ENCODE results near the gene TMEM94.
"Not testable (repeated sequence)": the region's sequence is repeated elsewhere in the genome, so short reads cannot be mapped to it uniquely, and the experiment has no call there.

Gene TMEM94

GRCh38 chr17:75512926-75513640 is 56.6 kb downstream of the TMEM94 start:
- no peak for DNase-seq

GRCh38 chr17:75513641-75514000 is 57.2 kb downstream of the TMEM94 start:
- no peak for DNase-seq

DNA sequence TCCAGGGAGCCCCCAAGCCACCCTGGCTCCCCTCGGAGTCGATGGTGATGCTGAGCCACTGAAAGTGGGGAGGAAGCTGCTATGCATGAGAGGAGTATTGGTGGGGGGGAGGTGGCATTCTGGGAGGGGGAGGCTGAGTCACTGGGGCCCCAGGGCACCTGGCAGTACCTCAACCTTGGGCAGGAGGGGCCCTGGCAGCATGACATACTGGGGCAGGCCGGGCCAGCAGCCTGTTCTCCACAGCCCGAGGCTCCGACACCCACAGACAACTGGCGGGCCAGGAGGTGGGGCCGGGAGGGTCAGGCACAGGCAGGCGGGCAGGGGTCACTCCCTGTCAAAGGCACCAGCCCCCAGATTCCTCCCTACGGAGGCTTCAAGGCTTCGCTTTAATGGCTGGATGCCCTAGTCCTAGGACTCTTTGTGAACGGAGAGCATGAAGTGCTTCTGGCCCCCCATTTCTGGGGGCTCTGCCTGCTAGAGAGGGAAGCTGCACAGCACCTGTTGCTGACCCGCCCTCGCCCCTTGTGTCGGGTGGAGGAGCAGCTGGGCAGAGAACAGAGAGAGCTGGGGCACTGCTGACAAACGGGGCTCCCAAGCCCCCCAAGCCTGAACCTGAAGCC is 58.0 kb downstream of the TMEM94 start:
- no peak for DNase-seq

- no peak for DNase-seq
Observed at GRCh38 chr17:75514919-75515495, 58.6 kb downstream of the TMEM94 start.

- DNase-seq: peak; percentile 99
Observed at GRCh38 chr17:75515496-75516254, 59.2 kb downstream of the TMEM94 start, which contains the start of gene CASKIN2. Gene CASKIN2 (minus strand): TSS chr17:75515537. CDS start chr17:75513804, 1,733 bp downstream.

DNA sequence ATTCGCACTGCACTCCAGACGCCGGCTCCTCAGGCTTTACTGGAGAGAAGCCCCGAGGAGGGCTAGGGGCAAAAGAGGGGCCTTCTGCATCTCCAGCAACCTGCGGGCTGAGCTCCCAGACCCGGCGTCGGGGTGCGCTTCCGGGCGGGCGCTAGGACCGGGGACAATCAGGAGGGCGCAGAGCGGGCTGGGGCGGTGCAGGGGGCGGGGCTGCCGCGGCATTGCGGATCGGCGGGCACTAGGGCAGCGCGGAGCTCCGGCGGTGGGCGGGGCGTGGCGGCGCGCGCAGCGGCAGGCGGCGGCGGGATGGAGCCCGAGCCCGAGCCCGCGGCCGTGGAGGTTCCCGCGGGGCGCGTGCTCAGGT is 59.8 kb downstream of the TMEM94 start, which contains the start of gene TSEN54:
TSS of gene TSEN54 (plus strand) at position 274 of the 364 bp plus-strand sequence. CDS start at position 307, 33 bp downstream.
- peak; percentile 95 for DNase-seq

DNA sequence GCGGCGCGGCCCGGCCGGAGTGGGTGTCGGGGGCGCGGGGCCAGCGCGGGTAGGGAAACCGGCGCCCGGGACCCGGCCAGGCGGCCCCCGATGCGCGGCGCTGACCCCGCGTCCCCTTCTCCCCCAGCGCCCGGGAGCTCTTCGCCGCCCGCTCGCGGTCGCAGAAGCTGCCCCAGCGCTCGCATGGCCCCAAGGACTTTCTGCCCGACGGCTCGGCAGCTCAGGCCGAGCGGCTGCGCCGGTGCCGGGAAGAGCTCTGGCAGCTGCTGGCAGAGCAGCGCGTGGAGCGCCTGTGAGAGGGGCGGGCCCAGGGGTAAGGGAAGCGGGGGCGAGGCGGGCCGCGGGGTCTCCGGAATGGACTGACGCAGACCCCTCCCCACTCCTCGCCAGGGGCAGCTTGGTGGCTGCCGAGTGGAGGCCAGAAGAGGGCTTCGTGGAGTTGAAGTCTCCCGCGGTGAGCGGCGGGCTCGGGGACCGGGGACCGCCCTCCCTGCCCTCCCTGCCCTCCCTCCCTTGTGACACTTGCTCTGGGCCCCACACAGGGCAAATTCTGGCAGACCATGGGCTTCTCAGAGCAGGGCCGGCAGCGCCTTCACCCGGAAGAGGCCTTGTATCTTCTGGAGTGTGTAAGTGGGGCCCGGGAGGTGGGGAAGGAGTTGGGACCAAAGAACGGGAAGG is 60.3 kb downstream of the TMEM94 start:
- peak; percentile 85 for DNase-seq

GRCh38 chr17:75517297-75517865 is 60.9 kb downstream of the TMEM94 start:
- no peak for DNase-seq

- no peak for DNase-seq
Observed at GRCh38 chr17:75518201-75518600, 61.8 kb downstream of the TMEM94 start.

GRCh38 chr17:75518983-75519537 is 62.6 kb downstream of the TMEM94 start:
- DNase-seq: no peak

DNA sequence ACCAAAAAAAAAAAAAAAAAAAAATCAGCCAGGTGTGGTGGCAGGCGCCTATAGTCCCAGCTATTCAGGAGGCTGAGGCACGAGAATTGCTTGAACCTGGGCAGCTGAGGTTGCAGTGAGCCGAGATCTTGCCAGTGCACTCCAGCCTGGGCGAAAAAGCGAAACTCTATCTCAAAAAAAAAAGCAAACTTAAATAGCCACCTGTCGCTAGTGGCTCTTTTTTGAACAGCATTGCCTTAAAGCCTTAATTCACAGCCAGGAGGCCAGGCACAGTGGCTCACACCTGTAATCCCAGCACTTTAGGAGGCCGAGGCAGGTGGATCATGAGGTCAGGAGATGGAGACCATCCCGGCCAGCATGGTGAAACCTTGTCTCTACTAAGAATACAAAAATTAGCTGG is 64.0 kb downstream of the TMEM94 start:
- not testable (repeated sequence) for DNase-seq

DNA sequence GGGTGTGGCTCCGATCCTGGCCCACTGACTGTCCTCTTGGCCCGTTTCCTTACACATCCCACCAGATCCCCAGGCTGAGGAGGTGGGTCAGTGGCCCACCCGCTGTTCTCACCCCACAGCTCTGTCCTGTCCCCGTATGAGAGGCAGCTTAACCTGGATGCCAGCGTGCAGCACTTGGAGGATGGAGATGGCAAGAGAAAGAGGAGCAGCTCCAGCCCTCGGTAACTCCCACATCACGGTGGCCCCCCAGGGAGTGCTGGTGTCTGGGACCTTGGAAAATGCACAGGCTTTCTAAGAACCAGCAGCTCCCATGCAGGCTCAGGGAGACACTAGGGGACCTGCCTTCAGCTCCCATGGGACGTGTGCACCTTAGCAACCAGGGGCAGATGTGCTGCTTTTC is 64.9 kb downstream of the TMEM94 start:
- DNase-seq: no peak

DNA sequence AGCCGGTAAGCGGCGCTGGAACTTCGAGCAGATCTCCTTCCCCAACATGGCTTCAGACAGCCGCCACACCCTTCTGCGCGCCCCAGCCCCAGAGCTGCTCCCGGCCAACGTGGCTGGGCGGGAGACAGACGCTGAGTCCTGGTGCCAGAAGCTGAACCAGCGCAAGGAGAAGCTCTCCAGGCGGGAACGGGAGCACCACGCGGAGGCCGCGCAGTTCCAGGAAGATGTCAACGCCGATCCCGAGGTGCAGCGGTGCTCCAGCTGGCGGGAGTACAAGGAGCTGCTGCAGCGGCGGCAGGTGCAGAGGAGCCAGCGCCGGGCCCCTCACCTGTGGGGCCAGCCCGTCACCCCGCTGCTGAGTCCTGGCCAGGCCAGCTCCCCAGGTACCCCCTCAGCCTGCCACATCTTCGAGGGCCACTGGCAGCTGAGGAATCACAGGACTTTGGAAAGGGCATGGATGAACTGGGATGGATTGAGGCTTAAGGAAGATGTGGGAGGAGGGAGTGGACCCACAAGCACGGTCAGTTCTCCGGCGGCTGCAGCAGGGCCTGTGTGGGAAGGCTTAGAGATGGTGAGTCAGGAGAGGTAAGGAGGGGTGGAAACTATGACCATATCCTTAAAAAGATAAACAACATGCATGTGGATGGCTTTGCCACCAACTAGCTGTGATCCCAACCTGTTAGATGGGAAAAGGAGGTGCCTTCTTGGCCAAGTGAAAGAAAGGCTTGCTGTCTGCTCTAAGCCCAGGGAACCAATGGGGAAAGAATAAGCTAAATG is 65.7 kb downstream of the TMEM94 start:
- no peak for DNase-seq

DNA sequence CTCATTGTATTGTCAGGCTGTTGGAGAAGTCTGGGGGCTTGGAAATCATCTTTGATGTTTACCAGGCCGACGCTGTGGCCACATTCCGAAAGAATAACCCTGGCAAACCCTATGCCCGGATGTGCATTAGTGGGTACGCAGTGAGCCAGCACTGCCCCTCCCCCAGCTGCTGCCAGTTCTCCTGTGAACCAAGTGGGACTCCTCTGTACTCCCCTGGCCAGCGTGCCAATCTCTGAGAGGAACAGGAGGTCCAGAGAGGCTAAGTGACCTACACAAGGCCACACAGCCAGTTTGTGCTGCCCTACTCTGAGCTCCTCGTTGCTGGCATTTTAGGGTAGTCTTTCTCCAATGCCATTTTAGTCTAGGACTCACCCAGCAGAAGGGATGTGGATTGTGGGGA is 67.2 kb downstream of the TMEM94 start:
- no peak for DNase-seq

DNA sequence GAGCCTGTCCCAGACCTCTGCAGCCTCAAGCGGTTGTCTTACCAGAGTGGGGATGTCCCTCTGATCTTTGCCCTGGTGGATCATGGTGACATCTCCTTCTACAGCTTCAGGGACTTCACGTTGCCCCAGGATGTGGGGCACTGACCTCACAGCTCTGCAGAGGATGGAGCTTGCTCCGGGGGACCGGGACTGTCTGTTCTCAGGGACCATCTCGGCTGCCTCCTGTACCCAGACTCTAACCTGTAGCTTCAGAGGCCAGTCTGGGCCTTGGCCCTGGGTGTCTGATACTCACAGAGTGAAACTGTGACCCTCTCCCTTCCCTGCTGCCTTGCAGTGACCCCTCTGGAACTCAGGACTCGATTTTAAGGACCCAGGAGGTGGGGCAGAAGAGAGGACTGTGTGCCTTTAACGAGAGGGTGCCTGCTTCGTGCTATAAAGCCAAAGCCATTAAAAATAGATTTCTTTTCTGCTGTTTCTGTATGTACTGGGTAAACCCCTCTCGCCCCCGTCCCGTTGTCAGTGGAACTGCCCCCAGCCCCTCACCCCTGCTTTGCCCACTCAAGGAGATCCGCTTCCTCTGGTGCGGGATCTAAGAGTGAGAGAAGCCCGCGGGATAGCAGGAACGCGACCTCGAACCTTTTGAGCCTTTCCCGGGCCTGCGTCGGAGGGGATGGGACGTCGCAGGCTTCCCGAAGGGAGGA is 68.0 kb downstream of the TMEM94 start:
- DNase-seq: no peak

DNA sequence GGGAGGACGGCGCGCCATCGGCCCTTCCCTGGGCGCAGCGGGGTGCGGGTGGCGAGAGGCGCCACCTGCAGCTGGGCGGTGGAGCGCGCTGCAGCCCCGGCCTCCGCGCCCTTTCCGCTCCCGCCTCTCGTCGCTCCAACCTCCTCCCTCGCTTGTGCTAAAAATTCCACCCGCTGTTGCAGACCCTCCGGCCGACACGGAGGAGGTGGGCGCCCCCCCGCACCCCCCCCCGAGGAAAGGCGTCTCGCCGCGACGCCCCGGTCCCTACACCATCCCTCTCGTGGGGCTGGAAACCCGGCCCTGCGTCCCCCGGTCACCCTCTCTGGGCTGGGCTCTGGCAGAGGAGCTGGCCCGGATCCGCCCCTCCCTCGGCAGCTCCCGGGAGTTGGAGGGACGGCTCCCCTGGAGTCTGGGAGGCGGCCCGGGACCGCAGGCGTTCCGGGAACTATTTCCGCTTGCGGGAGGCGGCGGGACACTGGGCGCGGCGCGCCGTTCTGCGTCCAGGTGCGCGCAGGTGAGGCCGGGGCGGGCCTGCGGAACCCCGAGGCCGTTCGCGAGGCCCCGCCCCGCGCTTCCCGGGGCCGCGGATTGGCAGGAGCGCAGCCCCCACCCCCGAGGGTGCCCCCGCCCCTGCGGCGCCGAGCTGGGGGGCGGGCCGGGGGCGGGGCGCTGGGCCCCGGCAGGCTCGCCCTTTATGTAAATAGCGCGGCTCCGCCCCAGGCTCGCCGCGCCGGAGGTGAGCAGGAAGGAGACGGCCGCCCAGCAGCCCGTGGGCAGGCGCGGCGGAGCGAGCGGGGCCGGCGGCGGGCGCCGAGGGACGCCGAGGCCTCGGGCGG is 68.8 kb downstream of the TMEM94 start, which contains the start of gene LLGL2:
TSS of gene LLGL2 (plus strand) at position 728 of the 836 bp plus-strand sequence. CDS start 17,730 bp downstream, outside the sequence.
- peak; percentile 96 for DNase-seq

- no peak for DNase-seq
Observed at GRCh38 chr17:75525806-75526554, 69.5 kb downstream of the TMEM94 start.

DNA sequence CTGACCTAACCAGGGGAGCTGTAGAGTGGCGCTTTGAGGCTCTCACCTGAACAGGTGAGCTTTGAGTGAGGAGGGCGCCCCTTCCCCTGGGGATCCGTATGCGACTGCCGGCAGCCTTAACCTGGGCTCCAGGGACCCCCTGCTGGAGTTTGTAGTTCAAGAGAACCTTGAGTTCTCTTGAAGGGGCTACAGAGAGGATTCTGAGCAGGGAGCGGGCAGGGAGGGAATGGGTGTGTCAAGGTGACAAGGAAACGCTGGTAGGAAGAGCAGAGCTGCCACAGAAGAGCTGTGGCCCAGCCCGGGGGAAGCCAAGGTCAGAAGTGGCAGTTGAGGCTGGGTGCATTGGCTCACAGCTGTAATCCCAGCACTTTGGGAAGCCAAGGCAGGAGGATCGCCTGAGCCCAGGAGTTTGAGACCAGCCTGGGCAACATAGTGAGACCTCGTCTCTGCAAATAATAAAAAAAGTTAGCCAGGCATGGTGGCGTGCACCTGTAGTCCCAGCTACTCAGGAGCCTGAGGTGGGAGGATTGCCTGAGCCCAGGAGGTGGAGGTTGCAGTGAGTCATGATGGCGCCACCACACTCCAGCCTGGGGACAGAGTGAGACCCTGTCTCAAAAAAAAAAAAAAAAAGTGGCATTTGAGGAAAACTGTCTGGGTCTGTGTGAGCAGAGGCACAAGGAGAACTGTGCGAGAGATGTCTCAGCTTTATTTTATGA is 70.3 kb downstream of the TMEM94 start:
- DNase-seq: no peak

Measured in islet precursor cell (in vitro differentiated cells).